Osteocyte (in vitro differentiated cells): ENCODE results near the gene MMP17. TPM values are rescaled to one million over a fixed set of nuclear protein-coding genes. Genes with fewer than 3 reads are reported as not detected.

Experiments
- DNase-seq: peaks from one replicate; pipeline ENCODE4 v3.0.0; 2021; ENCODE audit warnings: mixed read lengths; ENCODE audit not compliant: unreplicated experiment; ENCODE audit errors: extremely low spot score
- H3K27ac Mint-ChIP-seq: one replicate; pipeline ENCODE4 v1.8.0; 2021; ENCODE audit warnings: mild to moderate bottlenecking, mixed read lengths; ENCODE audit not compliant: unreplicated experiment
- H3K27me3 Mint-ChIP-seq: one replicate; pipeline ENCODE4 v1.8.0; 2021; ENCODE audit warnings: mixed read lengths; ENCODE audit not compliant: unreplicated experiment
- H3K36me3 Mint-ChIP-seq: one replicate; pipeline ENCODE4 v1.8.0; 2021; ENCODE audit warnings: mixed read lengths; ENCODE audit not compliant: unreplicated experiment
- H3K4me1 Mint-ChIP-seq: one replicate; pipeline ENCODE4 v1.8.0; 2021; ENCODE audit warnings: mixed read lengths; ENCODE audit not compliant: unreplicated experiment
- H3K4me3 Mint-ChIP-seq: one replicate; pipeline ENCODE4 v1.8.0; 2021; ENCODE audit warnings: mild to moderate bottlenecking, moderate library complexity, mixed read lengths; ENCODE audit not compliant: unreplicated experiment
- H3K9me3 Mint-ChIP-seq: one replicate; pipeline ENCODE4 v1.8.0; 2021; ENCODE audit warnings: mixed read lengths; ENCODE audit not compliant: unreplicated experiment
- total RNA-seq: library from RNA; stranded (reverse); gene quantifications from 2 replicates; pipeline ENCODE4 v1.2.1, GENCODE V29; 2021
- TF ChIP-seq, protein P1 (sequence below): fragments of 200-600 bp; sonication (generic); IDR thresholded peaks from 2 replicates; pipeline ENCODE4 v1.5.0; 2021; ENCODE audit warnings: antibody characterized with exemption, mild to moderate bottlenecking, moderate library complexity

The MMP17 gene
- total RNA-seq, 1 donor from 2014 or later, result 1.7 TPM

DNA sequence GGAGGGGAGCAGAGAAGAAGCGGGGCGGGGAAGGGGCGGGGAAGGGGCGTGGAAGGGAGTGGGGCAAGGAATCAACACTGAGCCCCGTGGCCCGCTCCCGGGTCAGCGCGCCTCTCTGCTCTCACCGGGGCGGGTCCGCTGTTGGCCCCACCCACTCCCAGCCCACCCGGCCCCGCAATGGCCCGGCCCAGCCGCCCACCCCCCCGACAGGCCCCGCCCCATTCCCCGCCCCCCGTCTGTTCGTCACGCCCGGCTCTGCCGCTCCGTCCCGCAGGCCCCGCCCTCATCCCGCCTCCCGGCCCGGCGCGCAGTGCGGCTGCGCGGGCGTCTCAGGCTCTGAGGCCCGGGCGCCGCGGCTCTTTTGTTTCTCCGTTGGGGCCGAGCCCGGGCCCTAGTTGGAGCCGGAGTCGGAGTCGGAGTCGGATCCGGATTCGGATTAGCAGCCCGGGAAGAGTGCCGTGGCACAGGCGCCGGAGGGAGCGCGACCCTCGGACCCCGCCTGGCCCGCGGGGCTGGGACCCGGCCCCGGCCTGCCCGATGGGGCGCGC lies 66.2 kb downstream of the MMP17 start, which contains the start of gene ULK1:
TSS of gene ULK1 (plus strand) at position 310 of the 548 bp plus-strand sequence. CDS start 380 bp downstream, outside the sequence.
- TF ChIP-seq, protein P1, sequence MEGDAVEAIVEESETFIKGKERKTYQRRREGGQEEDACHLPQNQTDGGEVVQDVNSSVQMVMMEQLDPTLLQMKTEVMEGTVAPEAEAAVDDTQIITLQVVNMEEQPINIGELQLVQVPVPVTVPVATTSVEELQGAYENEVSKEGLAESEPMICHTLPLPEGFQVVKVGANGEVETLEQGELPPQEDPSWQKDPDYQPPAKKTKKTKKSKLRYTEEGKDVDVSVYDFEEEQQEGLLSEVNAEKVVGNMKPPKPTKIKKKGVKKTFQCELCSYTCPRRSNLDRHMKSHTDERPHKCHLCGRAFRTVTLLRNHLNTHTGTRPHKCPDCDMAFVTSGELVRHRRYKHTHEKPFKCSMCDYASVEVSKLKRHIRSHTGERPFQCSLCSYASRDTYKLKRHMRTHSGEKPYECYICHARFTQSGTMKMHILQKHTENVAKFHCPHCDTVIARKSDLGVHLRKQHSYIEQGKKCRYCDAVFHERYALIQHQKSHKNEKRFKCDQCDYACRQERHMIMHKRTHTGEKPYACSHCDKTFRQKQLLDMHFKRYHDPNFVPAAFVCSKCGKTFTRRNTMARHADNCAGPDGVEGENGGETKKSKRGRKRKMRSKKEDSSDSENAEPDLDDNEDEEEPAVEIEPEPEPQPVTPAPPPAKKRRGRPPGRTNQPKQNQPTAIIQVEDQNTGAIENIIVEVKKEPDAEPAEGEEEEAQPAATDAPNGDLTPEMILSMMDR, result no peak
- Mint-ChIP-seq H3K27ac (peak within 1 kb of the TSS; percentile 79), H3K4me1 (peaks cover 17% of the 10 kb centered on the region)

DNA sequence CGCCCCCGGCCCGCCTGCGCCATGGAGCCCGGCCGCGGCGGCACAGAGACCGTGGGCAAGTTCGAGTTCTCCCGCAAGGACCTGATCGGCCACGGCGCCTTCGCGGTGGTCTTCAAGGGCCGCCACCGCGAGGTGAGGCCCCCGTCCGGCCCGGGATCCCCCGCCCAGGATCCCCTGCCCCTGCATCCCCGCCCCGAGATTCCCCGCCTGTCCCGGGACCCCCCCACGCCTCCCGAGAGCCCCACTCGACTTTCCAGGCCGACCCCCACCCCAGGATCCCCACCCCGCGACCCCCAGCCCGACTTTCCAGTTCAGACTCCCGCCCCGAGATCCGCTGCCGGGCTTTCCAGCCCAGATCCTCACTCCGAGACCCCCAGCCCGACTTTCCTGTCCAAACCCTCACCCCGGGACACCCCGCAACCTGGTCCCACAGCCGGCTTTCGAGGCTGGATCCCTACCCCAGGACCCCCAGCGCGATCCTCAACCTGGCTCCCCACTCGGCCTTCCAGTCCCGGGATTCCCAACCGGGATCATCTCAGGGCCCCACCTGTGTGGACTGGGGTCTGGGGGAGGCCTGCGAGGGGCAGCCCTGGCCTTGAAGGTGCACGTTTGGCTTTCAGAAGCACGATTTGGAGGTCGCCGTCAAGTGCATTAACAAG lies 66.9 kb downstream of the MMP17 start:
- Mint-ChIP-seq H3K27me3 (no peaks in the 10 kb centered on the region), H3K36me3 (no peaks in the 10 kb centered on the region), H3K4me1 (peaks cover 19% of the 10 kb centered on the region), H3K27ac (peak overlapping the region; percentile 79), H3K4me3 (peak overlapping the region; percentile 81), H3K9me3 (no peaks in the 10 kb centered on the region)
- no peak for DNase-seq
- TF ChIP-seq, protein P1, result no peak

More for the DNA sequence above, 66.2 kb downstream of the MMP17 start, which contains the start of gene ULK1:
- Mint-ChIP-seq H3K27me3 (peaks cover 3% of the 10 kb centered on the region), H3K36me3 (no peaks in the 10 kb centered on the region), H3K4me3 (peak within 1 kb of the TSS; percentile 81), H3K9me3 (no peaks in the 10 kb centered on the region)
- peak; percentile 98 for DNase-seq

DNA sequence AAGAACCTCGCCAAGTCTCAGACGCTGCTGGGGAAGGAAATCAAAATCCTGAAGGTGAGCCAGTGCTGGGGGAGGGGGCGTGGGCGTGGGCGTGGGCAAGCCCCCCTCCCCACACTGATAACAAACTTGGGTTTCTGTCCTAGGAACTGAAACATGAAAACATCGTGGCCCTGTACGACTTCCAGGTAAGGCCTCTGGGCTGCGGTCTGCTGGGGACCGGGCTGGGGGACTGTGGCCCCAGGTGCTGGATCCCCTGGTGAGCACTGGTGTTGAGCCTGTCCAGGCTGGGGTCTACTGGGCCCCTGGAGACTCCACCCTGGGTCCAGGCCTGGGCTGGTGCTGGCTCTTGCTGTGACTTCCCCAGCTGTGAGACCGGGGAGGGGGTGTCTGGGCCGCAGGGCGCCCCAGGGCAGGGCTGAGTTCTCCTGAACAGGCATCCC lies 67.5 kb downstream of the MMP17 start:
- Mint-ChIP-seq H3K4me3 (peak overlapping the region; percentile 81), H3K27me3 (no peaks in the 10 kb centered on the region), H3K27ac (peak overlapping the region; percentile 79), H3K9me3 (no peaks in the 10 kb centered on the region), H3K4me1 (peaks cover 20% of the 10 kb centered on the region), H3K36me3 (no peaks in the 10 kb centered on the region)
- no peak for DNase-seq
- TF ChIP-seq, protein P1, result no peak

DNA sequence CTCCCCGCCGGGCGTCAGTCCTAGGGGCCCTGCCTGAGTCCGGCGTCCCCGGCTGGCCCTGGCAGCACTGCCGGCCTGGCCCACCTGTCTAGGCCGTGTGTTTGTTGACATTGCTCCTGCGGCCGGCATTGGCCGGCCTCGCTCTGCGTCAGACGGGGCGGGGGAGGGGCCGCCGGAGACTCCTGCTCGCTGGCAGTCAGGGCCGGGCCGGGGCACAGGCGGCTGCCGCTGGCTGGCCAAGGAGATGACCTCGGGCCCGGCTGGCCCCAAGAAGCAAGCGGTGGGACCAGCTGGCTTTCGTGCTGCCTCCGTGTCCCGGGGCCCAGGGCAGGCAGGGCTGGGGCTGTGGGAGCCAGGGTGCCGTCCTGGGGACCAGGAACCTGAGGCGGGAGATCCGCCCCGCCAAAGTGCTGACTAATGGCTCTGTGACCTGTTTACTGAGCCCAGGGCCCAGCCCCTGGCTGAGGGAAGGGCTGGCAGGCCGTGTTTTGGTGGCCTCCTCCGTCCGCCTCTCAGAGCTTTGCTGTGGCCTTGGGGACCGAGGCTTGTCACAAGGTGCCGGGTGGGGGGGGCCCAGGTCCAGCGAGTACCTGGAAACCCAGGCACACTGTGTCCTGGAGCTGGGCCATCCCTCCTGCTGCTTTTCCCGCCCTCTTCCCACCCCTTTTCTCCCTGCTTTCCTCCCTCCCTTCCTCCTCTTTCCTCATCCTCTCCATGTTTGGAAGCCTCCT lies 68.1 kb downstream of the MMP17 start:
- H3K27me3 Mint-ChIP-seq, result no peaks in the 10 kb centered on the region
- H3K4me3 Mint-ChIP-seq, result peak overlapping the region; percentile 81
- H3K27ac Mint-ChIP-seq, result peak overlapping the region; percentile 80
- H3K36me3 Mint-ChIP-seq, result no peaks in the 10 kb centered on the region
- TF ChIP-seq, protein P1, result no peak
- DNase-seq, result no peak
- no peaks in the 10 kb centered on the region for H3K9me3 Mint-ChIP-seq
- H3K4me1 Mint-ChIP-seq, result peaks cover 22% of the 10 kb centered on the region

DNA sequence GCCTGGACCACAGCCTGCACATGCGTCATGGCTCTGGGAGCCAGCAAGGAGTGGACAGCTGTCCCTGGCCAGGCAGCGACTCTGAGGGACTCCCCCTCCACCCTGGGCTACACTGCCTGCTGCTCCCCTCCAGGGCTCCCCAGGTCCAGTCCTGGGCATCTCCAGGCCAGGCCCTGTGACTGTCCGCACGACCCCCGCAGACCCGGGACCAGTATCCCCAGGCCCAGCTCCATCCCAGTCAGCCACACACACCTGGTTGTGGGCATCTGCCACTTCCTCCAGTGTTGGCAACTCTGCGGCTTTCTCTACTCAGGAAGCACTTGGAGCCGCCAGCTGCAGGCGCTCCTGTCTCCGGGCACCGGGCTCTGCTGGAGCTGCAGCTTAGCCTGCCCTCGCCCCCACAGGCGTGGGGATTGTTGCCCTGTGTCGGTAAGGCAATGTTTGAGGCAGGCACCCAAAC lies 68.6 kb downstream of the MMP17 start:
- Mint-ChIP-seq H3K27ac (peak overlapping the region; percentile 80), H3K27me3 (no peaks in the 10 kb centered on the region), H3K9me3 (no peaks in the 10 kb centered on the region), H3K4me1 (peaks cover 22% of the 10 kb centered on the region), H3K36me3 (no peaks in the 10 kb centered on the region), H3K4me3 (peak overlapping the region; percentile 81)
- TF ChIP-seq, protein P1, result no peak
- DNase-seq, result no peak
